Superior temporal gyrus (tissue), 1 donor: ENCODE results near the gene NCOA6.
"Not testable (repeated sequence)": the region's sequence is repeated elsewhere in the genome, so short reads cannot be mapped to it uniquely, and the experiment has no call there.

Experiments
- DNase-seq: peaks from one replicate; pipeline ENCODE4 v3.0.0-alpha.2; 2016; ENCODE audit errors: extremely low spot score

Gene NCOA6

DNA sequence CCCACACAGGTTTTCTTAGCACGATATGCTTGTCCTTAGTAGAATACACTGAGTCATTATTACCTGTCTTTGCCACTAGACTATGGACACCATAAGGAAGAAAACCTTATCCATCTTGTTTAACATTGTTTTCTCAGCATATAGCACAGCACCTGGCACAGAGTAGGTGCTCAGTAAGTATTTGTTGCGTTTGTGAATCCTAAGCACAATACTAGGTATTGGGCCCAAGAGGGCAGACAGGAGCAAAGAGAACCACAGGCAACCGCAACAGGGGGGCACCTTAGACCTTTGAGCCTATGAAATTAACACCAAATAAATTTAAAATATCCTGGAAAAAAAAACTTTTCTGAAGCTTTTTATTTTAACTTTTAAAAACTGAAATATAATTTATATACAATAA, 3.7 kb upstream of the NCOA6 start:
- DNase-seq: no peak

DNA sequence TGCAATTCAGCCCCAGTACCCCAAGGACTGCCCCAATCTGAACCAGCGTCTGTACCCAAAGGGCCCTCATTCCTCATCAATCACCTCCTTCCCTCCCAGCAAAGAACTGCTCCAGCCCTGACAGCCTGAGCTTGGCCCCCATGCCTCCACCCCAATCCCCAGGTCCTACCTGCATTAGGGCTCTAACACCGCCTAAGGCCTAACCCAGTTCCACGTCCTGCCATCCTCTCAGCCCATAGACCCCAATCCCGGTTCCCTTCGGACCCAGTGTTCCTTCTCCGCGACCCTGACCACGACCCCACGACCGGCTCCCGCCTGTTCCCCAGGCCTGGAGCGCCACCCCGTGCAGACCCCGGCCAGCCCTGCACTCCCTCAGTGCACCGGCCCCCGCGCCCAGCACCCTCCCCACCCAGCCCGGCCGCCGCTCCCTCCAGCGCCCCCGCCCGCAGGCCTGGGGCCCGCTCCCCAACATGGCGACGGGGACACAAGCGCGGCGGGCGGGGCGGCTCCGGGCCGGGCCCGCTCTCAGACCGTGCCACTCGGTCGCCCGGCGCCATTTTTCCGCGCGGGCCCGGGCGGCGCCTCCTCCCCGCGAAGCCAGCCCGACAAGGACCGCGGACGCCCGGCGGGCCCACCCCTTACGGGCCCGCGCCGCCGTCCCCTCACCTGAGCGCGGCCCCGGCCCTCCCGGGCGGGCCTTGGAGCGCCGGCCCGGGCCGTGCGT, 483 bp downstream of the NCOA6 start:
- DNase-seq: peak; percentile 40

DNA sequence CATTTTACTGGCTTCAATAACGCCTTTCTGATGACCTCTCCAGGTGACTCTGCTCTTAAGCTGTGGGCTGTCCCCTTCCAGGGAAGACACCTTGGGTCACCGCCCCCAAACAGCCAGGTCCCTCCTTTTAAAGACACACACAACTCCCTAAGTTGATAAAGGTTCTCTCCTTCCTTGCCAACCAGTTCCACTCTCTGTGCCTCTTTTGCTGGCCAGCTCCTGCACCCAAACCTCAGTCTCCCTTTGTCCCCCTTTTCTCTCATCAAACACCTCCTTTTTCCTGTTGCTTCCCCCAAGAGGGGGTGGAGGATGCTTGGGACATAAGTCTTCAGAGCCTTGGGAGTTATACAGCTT, 1.0 kb downstream of the NCOA6 start:
- peak; percentile 34 for DNase-seq

DNA sequence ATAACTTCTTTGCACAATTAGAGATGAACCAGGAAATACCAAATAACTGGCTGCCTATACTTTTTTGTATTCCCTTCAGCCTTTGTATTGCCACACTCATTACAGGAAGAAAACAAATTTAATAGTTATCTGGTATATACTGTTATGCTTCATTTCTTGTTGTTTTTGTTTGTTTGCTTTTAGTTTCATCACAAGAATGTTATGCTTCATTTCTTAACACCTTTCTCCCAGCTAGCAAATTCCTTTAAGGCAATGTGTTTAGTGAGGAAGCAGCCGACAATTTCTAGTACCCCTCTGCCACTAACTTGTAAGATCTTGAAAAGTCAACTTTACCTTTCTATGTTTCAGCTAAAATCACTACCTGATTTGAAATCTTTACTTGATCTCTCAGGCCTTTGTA, 1.4 kb downstream of the NCOA6 start:
- no peak for DNase-seq

DNA sequence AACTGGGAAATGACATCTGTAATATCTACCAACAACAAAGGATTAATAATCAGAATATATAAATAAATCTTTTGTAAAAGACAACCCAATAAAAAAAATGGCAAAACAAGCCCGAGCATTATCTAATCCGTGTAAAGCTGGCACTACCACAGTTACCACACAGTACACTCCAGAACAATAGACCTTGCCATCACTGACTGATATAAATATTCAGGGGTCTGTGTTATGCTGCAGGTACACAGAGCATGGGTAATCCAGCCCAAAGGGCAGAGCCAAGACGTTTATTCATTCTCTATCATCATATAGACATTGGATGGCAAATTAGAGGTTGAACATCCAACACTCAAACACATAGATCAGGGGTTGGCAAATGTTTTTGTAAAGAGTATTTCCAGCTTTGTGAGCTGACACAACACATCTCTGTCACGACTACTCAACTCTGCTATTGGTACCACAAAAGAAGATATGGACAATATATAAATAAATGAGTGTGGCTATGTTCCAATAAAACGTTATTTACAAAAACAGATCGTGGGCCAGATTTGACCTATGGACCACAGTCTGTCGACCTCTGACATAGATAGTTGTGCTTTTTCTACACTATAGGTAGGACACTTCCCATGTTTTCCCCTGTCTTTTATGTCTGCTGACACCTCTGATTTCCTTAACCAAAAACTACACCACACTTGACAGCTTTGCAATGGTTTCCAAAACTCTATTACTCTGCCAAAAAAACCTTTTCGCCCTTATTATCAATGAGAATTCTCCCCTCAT, 4.5 kb downstream of the NCOA6 start:
- DNase-seq: peak; percentile 44

DNA sequence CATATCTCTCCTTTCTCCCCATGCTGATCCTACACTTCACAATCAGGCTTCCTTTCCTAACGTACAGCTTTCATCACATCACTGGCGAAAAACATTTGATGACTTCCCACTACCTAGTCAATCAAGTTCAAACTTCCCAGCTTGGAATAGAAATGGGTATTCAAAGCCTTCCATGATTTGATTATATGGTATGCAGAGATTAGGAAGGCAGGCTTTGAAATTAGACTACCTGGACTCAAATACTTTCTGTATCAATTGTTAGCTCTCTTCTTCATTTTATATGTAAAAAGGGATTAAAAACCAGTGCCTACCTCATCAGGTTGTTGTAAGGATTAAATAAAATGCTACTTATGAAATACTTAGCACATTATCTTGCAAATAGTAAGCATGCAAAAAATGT, 7.7 kb downstream of the NCOA6 start:
- DNase-seq: no peak

DNA sequence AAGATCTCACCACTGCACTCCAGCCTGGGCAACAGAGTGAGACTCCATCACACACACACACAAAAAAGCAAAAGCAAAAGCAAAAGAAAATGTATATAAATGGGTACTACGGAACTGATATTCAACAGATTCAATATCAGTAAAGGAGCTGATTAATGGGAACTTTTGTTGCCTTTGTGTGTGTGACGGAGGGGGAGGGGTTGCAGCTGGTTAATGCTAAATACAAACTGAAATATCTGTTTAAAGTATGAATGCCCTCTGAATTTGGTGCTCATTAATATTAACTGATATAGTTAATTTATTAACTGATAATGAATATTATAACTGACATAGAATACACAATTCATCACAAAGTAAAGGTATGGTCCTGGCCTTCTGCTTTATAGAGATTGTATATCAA, 8.4 kb downstream of the NCOA6 start:
- no peak for DNase-seq

- DNase-seq: no peak
These were observed 9.8 kb downstream of the NCOA6 start for GRCh38 chr20:34815636-34816035.

GRCh38 chr20:34808583-34808982, 16.9 kb downstream of the NCOA6 start:
- no peak for DNase-seq

GRCh38 chr20:34807944-34808465, 17.4 kb downstream of the NCOA6 start:
- DNase-seq: not testable (repeated sequence)

DNA sequence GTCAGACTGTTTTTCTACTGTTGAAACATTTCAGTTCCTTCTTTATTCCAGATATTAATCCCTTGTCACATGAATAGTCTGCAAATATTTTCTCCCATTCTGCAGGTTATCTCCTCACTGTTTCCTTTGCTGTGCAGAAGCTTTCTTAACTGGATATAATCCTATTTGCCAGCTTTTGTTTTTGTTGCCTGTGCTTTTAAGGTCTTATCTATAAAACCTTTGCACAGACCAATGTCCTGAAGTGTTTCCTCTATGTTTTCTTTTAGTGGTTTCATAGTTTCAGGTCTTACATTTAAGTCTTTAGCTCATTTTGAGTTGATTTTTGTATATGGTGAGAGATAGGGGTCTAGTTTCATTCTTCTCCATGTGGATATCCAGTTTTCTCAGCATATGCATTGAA, 19.2 kb downstream of the NCOA6 start:
- DNase-seq: no peak

GRCh38 chr20:34798871-34799270, 26.6 kb downstream of the NCOA6 start:
- DNase-seq: no peak

- DNase-seq: no peak
These were observed 27.1 kb downstream of the NCOA6 start for GRCh38 chr20:34798328-34798727.

- DNase-seq: no peak
These were observed 28.1 kb downstream of the NCOA6 start for GRCh38 chr20:34797012-34797995.

DNA sequence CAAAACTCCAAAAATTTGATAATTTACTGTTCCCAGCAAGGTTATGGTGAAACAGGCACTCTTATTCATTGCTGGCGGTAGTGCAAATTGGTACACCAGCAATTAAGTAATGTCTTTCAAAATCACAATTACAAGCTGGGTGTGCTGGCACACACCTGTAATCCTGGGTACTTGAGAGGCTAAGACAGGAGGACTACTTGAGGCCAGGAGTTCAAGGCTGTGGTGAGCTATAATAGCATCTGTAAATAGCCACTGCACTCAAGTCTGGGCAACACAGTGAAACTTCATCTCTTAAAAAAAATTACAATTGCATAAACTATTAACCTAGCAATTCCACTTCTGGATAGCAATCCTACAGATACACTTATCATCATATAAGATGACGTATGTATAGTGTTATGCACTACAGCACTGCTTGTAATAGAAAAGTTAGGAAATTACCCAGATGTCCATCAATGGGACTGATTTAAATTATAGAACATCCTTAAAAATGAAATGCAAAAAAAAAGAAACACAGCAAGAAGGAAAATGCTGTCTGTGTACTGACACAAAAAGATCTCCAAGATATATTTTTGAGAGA, 31.4 kb downstream of the NCOA6 start:
- DNase-seq: no peak

DNA sequence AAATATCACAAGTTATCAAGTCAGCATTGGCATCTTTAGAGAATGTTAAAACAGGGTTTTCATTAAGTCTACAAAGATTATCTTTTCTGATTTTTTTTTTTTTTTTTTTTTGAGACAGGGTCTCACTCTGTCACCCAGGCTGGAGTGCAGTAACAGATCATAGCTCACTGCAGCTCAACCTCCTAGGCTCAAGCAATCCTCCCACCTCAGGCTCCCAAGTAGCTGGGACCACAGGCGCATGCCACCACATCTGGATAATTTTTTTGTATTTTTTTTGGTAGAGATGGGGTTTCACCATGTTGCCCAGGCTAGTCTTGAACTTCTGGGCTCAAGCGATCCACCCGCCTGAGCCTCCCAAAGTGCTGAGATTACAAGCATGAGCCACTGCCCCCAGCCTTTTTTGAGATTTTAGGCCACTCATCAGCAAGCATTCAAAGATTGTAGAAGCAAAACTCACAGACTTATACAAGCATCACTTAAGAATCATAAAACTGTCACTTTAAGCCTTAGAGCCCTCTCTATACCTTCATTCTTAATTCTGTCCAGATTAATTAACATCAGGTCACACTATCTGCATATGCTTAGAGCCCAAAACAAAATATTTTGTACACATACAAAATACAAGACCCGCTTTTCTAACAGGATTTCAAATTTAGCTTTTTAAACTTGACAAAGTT, 32.6 kb downstream of the NCOA6 start:
- DNase-seq: no peak

- DNase-seq: no peak
These were observed 34.0 kb downstream of the NCOA6 start for GRCh38 chr20:34791289-34792020.

DNA sequence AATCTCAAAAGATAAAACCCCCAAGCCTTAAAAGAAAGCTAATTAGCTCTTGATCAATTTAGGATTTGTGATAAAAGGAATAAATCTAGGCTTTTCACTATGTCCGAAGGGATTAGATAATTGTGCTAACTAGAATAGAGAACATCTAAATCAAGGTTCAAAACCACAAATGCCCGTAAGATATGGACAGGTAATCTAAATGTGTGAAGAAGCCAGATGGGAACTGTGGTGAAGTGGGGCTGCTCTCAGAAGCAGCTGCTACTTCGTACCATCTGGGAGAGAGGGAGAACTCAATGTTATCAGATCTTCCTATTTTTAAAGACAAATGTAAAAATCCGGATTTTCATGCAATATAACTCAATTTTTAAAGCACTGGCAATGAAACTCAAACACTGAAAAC, 44.2 kb downstream of the NCOA6 start:
- peak; percentile 54 for DNase-seq

DNA sequence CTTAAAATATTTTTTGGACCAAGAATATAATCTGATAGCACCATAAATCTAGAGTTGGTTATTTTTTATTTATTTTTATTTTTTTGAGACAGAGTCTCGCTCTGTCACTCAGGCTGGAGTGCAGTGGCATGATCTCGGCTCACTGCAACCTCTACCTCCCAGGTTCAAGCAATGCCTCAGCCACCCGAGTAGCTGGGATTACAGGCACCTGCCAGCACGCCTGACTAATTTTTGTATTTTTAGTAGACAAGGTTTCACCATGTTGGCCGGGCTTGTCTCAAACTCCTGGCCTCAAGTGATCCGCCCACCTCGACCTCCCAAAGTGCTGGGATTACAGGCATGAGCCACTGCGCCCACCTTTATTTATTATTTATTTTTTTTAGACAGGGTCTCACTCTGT, 45.2 kb downstream of the NCOA6 start:
- DNase-seq: not testable (repeated sequence)

GRCh38 chr20:34776177-34776576, 49.3 kb downstream of the NCOA6 start:
- DNase-seq: no peak
